Measurements from ENCODE around the gene RUFY3. TPM values are rescaled to one million over a fixed set of nuclear protein-coding genes. Genes with fewer than 3 reads are reported as not detected.

Gene RUFY3
- total and polyA plus RNA-seq, 9 of the 15 experiments (the other 6 are each of a cell fraction or from before 2014, with no cell fraction given): 4.2 to 31.1 (median 21.5) TPM

GRCh38 chr4:70722199-70722791 is 531 bp downstream of the RUFY3 start (continued):
- TF ChIP-seq OTX1 (CRISPR knock-in tag; IDR thresholded peaks at IDR 0.05) (no peak), DPF2 (IDR thresholded peaks at IDR 0.05) (peak; percentile 88), JUN (IDR thresholded peaks at IDR 0.05; ENCODE audit: borderline replicate concordance, low read depth, low read length) (peak; percentile 71; the same call in 1 of the 2 replicates), JUN (CRISPR knock-in tag; IDR thresholded peaks at IDR 0.05; ENCODE audit: borderline replicate concordance) (no peak), KDM4B (IDR thresholded peaks at IDR 0.05; ENCODE audit: borderline replicate concordance in 2 of 2, low read depth in 1 of 2) (no peak), SMAD4 (CRISPR knock-in tag; conservative IDR thresholded peaks at IDR 0.05) (peak; percentile 35; the same call in 1 of the 2 replicates), LARP7 (IDR thresholded peaks at IDR 0.05) (peak; percentile 49; the same call in 1 of the 2 replicates), ZBTB5 (IDR thresholded peaks at IDR 0.05) (no peak), ARHGAP35 (IDR thresholded peaks at IDR 0.05; ENCODE audit: partially characterized antibody) (no peak), E2F6 (IDR thresholded peaks at IDR 0.05; ENCODE audit: borderline replicate concordance in 1 of 2, extremely low read depth in 1 of 2, insufficient read depth in 1 of 2, insufficient read length in 1 of 2, low read depth in 1 of 2, low read length in 1 of 2, poor library complexity in 1 of 2, severe bottlenecking in 1 of 2) (no peak), ZNF668 (CRISPR knock-in tag; IDR thresholded peaks at IDR 0.05) (no peak), DMBX1 (CRISPR knock-in tag; IDR thresholded peaks at IDR 0.05; ENCODE audit: borderline replicate concordance) (no peak), NFIX (CRISPR knock-in tag; IDR thresholded peaks at IDR 0.05; ENCODE audit: low read depth) (no peak), SRSF9 (IDR thresholded peaks at IDR 0.05; ENCODE audit: borderline replicate concordance, low read depth, low read length) (no peak), CHCHD3 (CRISPR knock-in tag; IDR thresholded peaks at IDR 0.05) (no peak), RFX1 (IDR thresholded peaks at IDR 0.05) (peak; percentile 74), TFAP4 (CRISPR knock-in tag; IDR thresholded peaks at IDR 0.05; ENCODE audit: borderline replicate concordance) (peak; percentile 34), ZNF347 (CRISPR knock-in tag; IDR thresholded peaks at IDR 0.05; ENCODE audit: low read depth) (no peak), PBX2 (CRISPR knock-in tag; IDR thresholded peaks at IDR 0.05; ENCODE audit: low read depth) (no peak), PBX2 (tag; conservative IDR thresholded peaks at IDR 0.05; ENCODE audit: low read depth) (0 out of 2 replicates have a peak, but pooled peaks have one; percentile 10), NR4A1 (CRISPR knock-in tag; IDR thresholded peaks at IDR 0.05) (no peak), NR4A1 (tag; IDR thresholded peaks at IDR 0.05) (no peak), ARID1B (IDR thresholded peaks at IDR 0.05) (peak; percentile 79)

Data from K562 (cell line).